OCI-LY1 (cell line): Measurements from ENCODE around the gene IRAK1BP1.

Source experiments
- H2AFZ ChIP-seq: fragments of 200-600 bp; sonication (generic), shearing (Covaris generic); 2 replicates; pipeline ENCODE4 v1.6.0; 2014; ENCODE audit warnings: antibody characterized with exemption, mild to moderate bottlenecking, low read length
- H3F3A ChIP-seq: fragments of 200-600 bp; sonication (generic), shearing (Covaris generic); 2 replicates; pipeline ENCODE4 v1.6.0; 2014; ENCODE audit warnings: mild to moderate bottlenecking, antibody characterized with exemption, low read length, moderate library complexity; ENCODE audit not compliant: insufficient read depth
- H3K27ac ChIP-seq: fragments of 200-600 bp; sonication (generic); 2 replicates; pipeline ENCODE4 v1.5.1; 2014; ENCODE audit warnings: low read length, mixed run types, mild to moderate bottlenecking, low read depth; ENCODE audit not compliant: poor library complexity, severe bottlenecking
- H3K27me3 ChIP-seq: fragments of 200-600 bp; sonication (generic); 2 replicates; pipeline ENCODE4 v1.6.0; 2014; ENCODE audit warnings: antibody characterized with exemption, mild to moderate bottlenecking, low read length, moderate library complexity; ENCODE audit not compliant: insufficient read depth
- H3K36me3 ChIP-seq: fragments of 200-600 bp; sonication (generic); 2 replicates; pipeline ENCODE4 v1.6.1; 2014; ENCODE audit warnings: mild to moderate bottlenecking, antibody characterized with exemption, low read length, moderate library complexity, mixed read lengths; ENCODE audit not compliant: insufficient read depth
- H3K4me1 ChIP-seq: fragments of 200-600 bp; sonication (generic); 2 replicates; pipeline ENCODE4 v1.5.1; 2014; ENCODE audit warnings: mild to moderate bottlenecking, low read length, moderate library complexity; ENCODE audit not compliant: insufficient read depth, severe bottlenecking
- H3K4me2 ChIP-seq: fragments of 200-600 bp; sonication (generic), shearing (Covaris generic); 2 replicates; pipeline ENCODE4 v1.6.1; 2014; ENCODE audit warnings: low read length
- H3K4me3 ChIP-seq: fragments of 200-600 bp; sonication (generic); 2 replicates; pipeline ENCODE4 v1.5.1; 2014; ENCODE audit warnings: low read length, low read depth, mild to moderate bottlenecking, mixed read lengths; ENCODE audit not compliant: poor library complexity, severe bottlenecking
- H3K79me2 ChIP-seq: fragments of 200-600 bp; shearing (Covaris generic); 2 replicates; pipeline ENCODE4 v1.6.1; 2016; ENCODE audit warnings: mixed run types, low read length, mixed read lengths; ENCODE audit not compliant: insufficient read depth
- H3K9ac ChIP-seq: fragments of 200-600 bp; sonication (generic), shearing (Covaris generic); 2 replicates; pipeline ENCODE4 v1.6.1; 2014; ENCODE audit warnings: mild to moderate bottlenecking, low read length, mixed read lengths
- H3K9me2 ChIP-seq: fragments of 200-600 bp; sonication (generic), shearing (Covaris generic); 2 replicates; pipeline ENCODE4 v1.6.1; 2014; ENCODE audit warnings: low read depth, mild to moderate bottlenecking, low read length, mixed read lengths
- H3K9me3 ChIP-seq: fragments of 200-600 bp; shearing (Covaris generic); 2 replicates; pipeline ENCODE4 v1.6.1; 2014; ENCODE audit warnings: low read length, mixed read lengths
- H4K20me1 ChIP-seq: fragments of 200-600 bp; sonication (generic), shearing (Covaris generic); 2 replicates; pipeline ENCODE4 v1.6.0; 2016; ENCODE audit warnings: mild to moderate bottlenecking, low read length; ENCODE audit not compliant: insufficient read depth
- EZH2 ChIP-seq: fragments of 200-600 bp; sonication (generic), shearing (Covaris generic); IDR thresholded peaks from 2 replicates; pipeline ENCODE4 v1.8.0; 2017; ENCODE audit warnings: borderline replicate concordance, mixed run types, mild to moderate bottlenecking, antibody characterized with exemption, low read length, moderate library complexity, mixed read lengths
- TF ChIP-seq, protein P1 (sequence below): fragments of 200-600 bp; sonication (generic), shearing (Covaris generic); IDR thresholded peaks from 2 replicates; pipeline ENCODE4 v1.5.1; 2017; ENCODE audit warnings: mild to moderate bottlenecking, antibody characterized with exemption, low read length, moderate library complexity, mixed read lengths

Gene IRAK1BP1

DNA sequence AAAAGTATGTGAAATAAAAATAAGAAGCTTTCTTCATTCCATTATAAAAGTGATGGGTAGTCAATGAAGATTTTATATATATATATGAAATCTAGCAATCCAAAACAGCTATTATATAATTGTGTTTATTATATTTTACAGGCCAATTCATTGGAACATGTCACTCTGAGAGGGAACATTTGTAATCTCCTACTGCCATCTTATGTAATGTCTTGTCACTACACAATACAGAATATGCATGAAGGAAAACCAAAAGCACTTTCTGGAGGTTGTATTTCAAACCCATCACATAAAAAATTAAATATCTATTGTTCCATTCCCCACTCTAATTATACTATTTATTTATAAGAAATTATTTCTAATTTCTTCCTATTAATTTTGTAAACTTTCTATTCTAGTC is 31.5 kb upstream of the IRAK1BP1 start:
- H3K4me1 ChIP-seq = no peaks in the 10 kb centered on the region
- H3K27me3 ChIP-seq = no peaks in the 10 kb centered on the region
- H3K9ac ChIP-seq = no peak overlapping the region
- H3K27ac ChIP-seq = no peak overlapping the region
- H3F3A ChIP-seq = no peaks in the 10 kb centered on the region
- no peaks in the 10 kb centered on the region for H3K9me3 ChIP-seq
- H3K79me2 ChIP-seq = no peaks in the 10 kb centered on the region
- H2AFZ ChIP-seq = no peak overlapping the region
- no peak overlapping the region for H3K4me2 ChIP-seq
- no peaks in the 10 kb centered on the region for H3K36me3 ChIP-seq
- TF ChIP-seq, protein P1, sequence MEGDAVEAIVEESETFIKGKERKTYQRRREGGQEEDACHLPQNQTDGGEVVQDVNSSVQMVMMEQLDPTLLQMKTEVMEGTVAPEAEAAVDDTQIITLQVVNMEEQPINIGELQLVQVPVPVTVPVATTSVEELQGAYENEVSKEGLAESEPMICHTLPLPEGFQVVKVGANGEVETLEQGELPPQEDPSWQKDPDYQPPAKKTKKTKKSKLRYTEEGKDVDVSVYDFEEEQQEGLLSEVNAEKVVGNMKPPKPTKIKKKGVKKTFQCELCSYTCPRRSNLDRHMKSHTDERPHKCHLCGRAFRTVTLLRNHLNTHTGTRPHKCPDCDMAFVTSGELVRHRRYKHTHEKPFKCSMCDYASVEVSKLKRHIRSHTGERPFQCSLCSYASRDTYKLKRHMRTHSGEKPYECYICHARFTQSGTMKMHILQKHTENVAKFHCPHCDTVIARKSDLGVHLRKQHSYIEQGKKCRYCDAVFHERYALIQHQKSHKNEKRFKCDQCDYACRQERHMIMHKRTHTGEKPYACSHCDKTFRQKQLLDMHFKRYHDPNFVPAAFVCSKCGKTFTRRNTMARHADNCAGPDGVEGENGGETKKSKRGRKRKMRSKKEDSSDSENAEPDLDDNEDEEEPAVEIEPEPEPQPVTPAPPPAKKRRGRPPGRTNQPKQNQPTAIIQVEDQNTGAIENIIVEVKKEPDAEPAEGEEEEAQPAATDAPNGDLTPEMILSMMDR = peak; percentile 16; the same call in 1 of the 2 replicates
- TF ChIP-seq EZH2 = no peak
- no peaks in the 10 kb centered on the region for H3K9me2 ChIP-seq
- no peak overlapping the region for H3K4me3 ChIP-seq
- no peaks in the 10 kb centered on the region for H4K20me1 ChIP-seq

GRCh38 chr6:78836598-78836997 is 30.8 kb upstream of the IRAK1BP1 start:
- Histone ChIP-seq H3K27ac (no peak overlapping the region), H3K9me3 (no peaks in the 10 kb centered on the region), H3K4me2 (no peak overlapping the region), H3K4me1 (no peaks in the 10 kb centered on the region), H3F3A (no peaks in the 10 kb centered on the region), H3K9ac (no peak overlapping the region), H3K79me2 (no peaks in the 10 kb centered on the region), H3K27me3 (no peaks in the 10 kb centered on the region), H3K4me3 (no peak overlapping the region), H3K9me2 (no peaks in the 10 kb centered on the region), H4K20me1 (no peaks in the 10 kb centered on the region), H2AFZ (no peak overlapping the region), H3K36me3 (no peaks in the 10 kb centered on the region)
- TF ChIP-seq, protein P1 = no peak

GRCh38 chr6:78841111-78841510 is 26.2 kb upstream of the IRAK1BP1 start:
- Histone ChIP-seq H4K20me1 (no peaks in the 10 kb centered on the region), H3K4me1 (no peaks in the 10 kb centered on the region), H3K9me3 (no peaks in the 10 kb centered on the region), H2AFZ (no peak overlapping the region), H3K4me2 (no peak overlapping the region), H3K9me2 (no peaks in the 10 kb centered on the region), H3F3A (no peaks in the 10 kb centered on the region), H3K27ac (no peak overlapping the region), H3K9ac (no peak overlapping the region), H3K36me3 (no peaks in the 10 kb centered on the region), H3K4me3 (no peak overlapping the region), H3K79me2 (no peaks in the 10 kb centered on the region), H3K27me3 (no peaks in the 10 kb centered on the region)
- no peak for TF ChIP-seq EZH2
- TF ChIP-seq, protein P1 = no peak
